Mucosa of descending colon (tissue), 3 donors: ENCODE measurements around the gene UXT. TPM values are rescaled to one million over a fixed set of nuclear protein-coding genes. Genes with fewer than 3 reads are reported as not detected.
A peak's percentile ranks its signal among the peaks of the same experiment; 100 is the strongest.

Experiments used
- ATAC-seq: fragments of 200-7000 bp; cut with Tn5 transposase; one replicate; pipeline ENCODE4 v1.9.1; 2020; ENCODE audit warnings: mild to moderate bottlenecking, moderate library complexity
- DNase-seq, 3 donors: peaks; one replicate each; pipeline ENCODE4 v3.0.0-alpha.2; 2020
- H3K36me3 ChIP-seq: fragments of 200-600 bp; one replicate; pipeline ENCODE4 v1.8.0; 2021; ENCODE audit warnings: low read depth, mild to moderate bottlenecking
- H3K4me1 ChIP-seq: fragments of 200-600 bp; one replicate; pipeline ENCODE4 v1.8.0; 2021; ENCODE audit warnings: low read depth, mild to moderate bottlenecking
- H3K4me3 ChIP-seq: fragments of 200-600 bp; one replicate; pipeline ENCODE4 v1.8.0; 2021; ENCODE audit warnings: mild to moderate bottlenecking
- H3K9me3 ChIP-seq: fragments of 200-600 bp; one replicate; pipeline ENCODE4 v1.8.0; 2021; ENCODE audit warnings: mild to moderate bottlenecking
- CTCF ChIP-seq: fragments of 200-600 bp; IDR thresholded peaks from one replicate; pipeline ENCODE4 v1.8.0; 2022; ENCODE audit warnings: antibody characterized with exemption, mild to moderate bottlenecking
- intact Hi-C, 2 donors: fragments of 100-400 bp; cut with DNase I in 1 of 2; cut with micrococcal nuclease in 1 of 2; formaldehyde crosslinking; loops; one replicate each; pipeline versions ENCODE4 v1.11.0 to v1.11.1; 2022; cut with DNase I, micrococcal nuclease
- total RNA-seq, 3 donors: library from RNA; stranded (reverse); fragmentation: NEBNext Ultra II Directional in 2 of 3; extraction: Animal tissue kit (Norgen Biotek cat#: 25700) in 2 of 3; gene quantifications; one replicate each; pipeline versions ENCODE4 v1.2.1 to v1.2.4, GENCODE V29; 2021 to 2023
- donor health status: DM: no; HTN: no; CAD: no; lungs with moderate emphysema.
- donor health status: DM: no; HTN: no; CAD: no.
- donor health status: DM: no; HTN: yes; CAD: no.

Gene UXT
- total RNA-seq, 3 donors from 2014 or later: 83.1 to 109 (median 96.7) TPM

- Histone ChIP-seq H3K36me3 (no peaks in the 10 kb centered on the region), H3K4me1 (no peaks in the 10 kb centered on the region), H3K9me3 (no peaks in the 10 kb centered on the region), H3K4me3 (no peak within 1 kb of the TSS)
- TF ChIP-seq CTCF: no peak
- DNase-seq (no peak), ATAC-seq (peak; percentile 39)
- intact Hi-C loops: no loop called here
Measured at GRCh38 chrX:47629419-47630200, 29.4 kb downstream of the UXT start, which contains the start of gene CFP. Gene CFP (minus strand): TSS chrX:47629930. CDS start chrX:47629844, 86 bp downstream.

GRCh38 chrX:47628982-47629381 lies 30.0 kb downstream of the UXT start:
- DNase-seq (no peak), ATAC-seq (no peak)
- H3K4me1 ChIP-seq: no peaks in the 10 kb centered on the region
- intact Hi-C loops: no loop called here
- H3K36me3 ChIP-seq: no peaks in the 10 kb centered on the region
- H3K4me3 ChIP-seq: no peak overlapping the region
- no peak for TF ChIP-seq CTCF
- H3K9me3 ChIP-seq: no peaks in the 10 kb centered on the region

GRCh38 chrX:47625365-47625764 lies 33.6 kb downstream of the UXT start:
- Histone ChIP-seq H3K36me3 (no peaks in the 10 kb centered on the region), H3K4me1 (no peaks in the 10 kb centered on the region), H3K4me3 (no peak overlapping the region), H3K9me3 (no peaks in the 10 kb centered on the region)
- no peak for DNase-seq
- intact Hi-C loops: no loop called here
- no peak for TF ChIP-seq CTCF
- ATAC-seq: no peak

GRCh38 chrX:47623540-47624027 lies 35.4 kb downstream of the UXT start:
- H3K36me3 ChIP-seq: no peaks in the 10 kb centered on the region
- H3K9me3 ChIP-seq: no peaks in the 10 kb centered on the region
- DNase-seq: peak; percentile 23 to 64 (median 42)
- no peak overlapping the region for H3K4me3 ChIP-seq
- peak; percentile 47 for ATAC-seq
- no peak for TF ChIP-seq CTCF
- no peaks in the 10 kb centered on the region for H3K4me1 ChIP-seq
- intact Hi-C loops: no loop called here

GRCh38 chrX:47621851-47622250 lies 37.1 kb downstream of the UXT start:
- no peak for ATAC-seq
- DNase-seq: no peak
- H3K4me3 ChIP-seq: no peak overlapping the region

More at GRCh38 chrX:47621851-47622250, 37.1 kb downstream of the UXT start:
- Histone ChIP-seq H3K36me3 (no peaks in the 10 kb centered on the region), H3K9me3 (no peaks in the 10 kb centered on the region), H3K4me1 (no peaks in the 10 kb centered on the region)
- no peak for TF ChIP-seq CTCF
- intact Hi-C loops: no loop called here
